Epithelial cell of proximal tubule (primary cell): ENCODE measurements around the gene RNF126. TPM values are rescaled to one million over a fixed set of nuclear protein-coding genes. Genes with fewer than 3 reads are reported as not detected.

Experiments used
- DNase-seq: peaks from one replicate; pipeline ENCODE4 v3.0.0-alpha.2; 2011; ENCODE audit warnings: low read depth
- H3K4me3 ChIP-seq: 2 replicates; pipeline ENCODE4 v1.5.1; 2011; ENCODE audit warnings: low read depth, mild to moderate bottlenecking, low read length
- CTCF ChIP-seq: conservative IDR thresholded peaks from 2 replicates; pipeline ENCODE4 v1.5.1; 2012; ENCODE audit warnings: low read depth, mild to moderate bottlenecking, low read length
- total RNA-seq: library from RNA; depleted of rRNA; stranded (reverse); fragments of >200 nt; gene quantifications from 2 replicates; pipeline ENCODE4 v1.2.3, GENCODE V29; 2015

The RNF126 gene
- total RNA-seq, 1 donor from 2014 or later = 102 TPM

DNA sequence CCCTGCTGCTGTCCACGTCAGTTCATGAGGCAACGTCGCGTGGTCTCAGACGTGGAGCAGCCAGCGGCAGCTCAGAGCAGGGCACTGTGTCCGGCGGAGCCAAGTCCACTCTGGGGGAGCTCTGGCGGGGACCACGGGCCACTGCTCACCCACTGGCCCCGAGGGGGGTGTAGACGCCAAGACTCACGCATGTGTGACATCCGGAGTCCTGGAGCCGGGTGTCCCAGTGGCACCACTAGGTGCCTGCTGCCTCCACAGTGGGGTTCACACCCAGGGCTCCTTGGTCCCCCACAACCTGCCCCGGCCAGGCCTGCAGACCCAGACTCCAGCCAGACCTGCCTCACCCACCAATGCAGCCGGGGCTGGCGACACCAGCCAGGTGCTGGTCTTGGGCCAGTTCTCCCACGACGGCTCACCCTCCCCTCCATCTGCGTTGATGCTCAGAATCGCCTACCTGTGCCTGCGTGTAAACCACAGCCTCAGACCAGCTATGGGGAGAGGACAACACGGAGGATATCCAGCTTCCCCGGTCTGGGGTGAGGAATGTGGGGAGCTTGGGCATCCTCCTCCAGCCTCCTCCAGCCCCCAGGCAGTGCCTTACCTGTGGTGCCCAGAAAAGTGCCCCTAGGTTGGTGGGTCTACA is 19.8 kb upstream of the RNF126 start:
- DNase-seq = no peak
- no peak overlapping the region for H3K4me3 ChIP-seq
- no peak for TF ChIP-seq CTCF

DNA sequence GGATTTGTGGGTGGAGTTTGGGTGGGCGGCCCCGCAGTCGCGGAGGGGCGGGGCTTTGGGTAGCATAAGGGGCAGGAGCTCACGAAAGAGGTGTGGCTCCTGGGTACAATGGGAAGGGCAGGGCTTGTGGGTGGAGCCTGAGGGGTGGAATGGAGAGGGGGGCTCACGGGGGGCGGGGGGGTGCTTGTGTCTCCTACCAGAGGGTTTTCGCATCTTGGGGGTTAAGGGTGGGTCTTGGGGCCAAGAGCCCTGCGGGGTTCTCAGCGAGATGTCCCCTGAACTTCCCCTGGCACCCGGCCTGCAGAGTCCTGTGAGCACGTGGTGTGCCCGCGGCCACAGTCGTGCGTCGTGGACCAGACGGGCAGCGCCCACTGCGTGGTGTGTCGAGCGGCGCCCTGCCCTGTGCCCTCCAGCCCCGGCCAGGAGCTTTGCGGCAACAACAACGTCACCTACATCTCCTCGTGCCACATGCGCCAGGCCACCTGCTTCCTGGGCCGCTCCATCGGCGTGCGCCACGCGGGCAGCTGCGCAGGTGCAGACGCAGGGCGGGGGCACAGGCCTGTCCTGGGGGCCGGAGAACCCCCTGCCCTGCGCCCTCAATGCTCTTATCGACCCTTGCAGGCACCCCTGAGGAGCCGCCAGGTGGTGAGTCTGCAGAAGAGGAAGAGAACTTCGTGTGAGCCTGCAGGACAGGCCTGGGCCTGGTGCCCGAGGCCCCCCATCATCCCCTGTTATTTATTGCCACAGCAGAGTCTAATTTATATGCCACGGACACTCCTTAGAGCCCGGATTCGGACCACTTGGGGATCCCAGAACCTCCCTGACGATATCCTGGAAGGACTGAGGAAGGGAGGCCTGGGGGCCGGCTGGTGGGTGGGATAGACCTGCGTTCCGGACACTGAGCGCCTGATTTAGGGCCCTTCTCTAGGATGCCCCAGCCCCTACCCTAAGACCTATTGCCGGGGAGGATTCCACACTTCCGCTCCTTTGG is 18.3 kb upstream of the RNF126 start:
- no peak for DNase-seq
- no peak for TF ChIP-seq CTCF
- peak overlapping the region; percentile 67 for H3K4me3 ChIP-seq

DNA sequence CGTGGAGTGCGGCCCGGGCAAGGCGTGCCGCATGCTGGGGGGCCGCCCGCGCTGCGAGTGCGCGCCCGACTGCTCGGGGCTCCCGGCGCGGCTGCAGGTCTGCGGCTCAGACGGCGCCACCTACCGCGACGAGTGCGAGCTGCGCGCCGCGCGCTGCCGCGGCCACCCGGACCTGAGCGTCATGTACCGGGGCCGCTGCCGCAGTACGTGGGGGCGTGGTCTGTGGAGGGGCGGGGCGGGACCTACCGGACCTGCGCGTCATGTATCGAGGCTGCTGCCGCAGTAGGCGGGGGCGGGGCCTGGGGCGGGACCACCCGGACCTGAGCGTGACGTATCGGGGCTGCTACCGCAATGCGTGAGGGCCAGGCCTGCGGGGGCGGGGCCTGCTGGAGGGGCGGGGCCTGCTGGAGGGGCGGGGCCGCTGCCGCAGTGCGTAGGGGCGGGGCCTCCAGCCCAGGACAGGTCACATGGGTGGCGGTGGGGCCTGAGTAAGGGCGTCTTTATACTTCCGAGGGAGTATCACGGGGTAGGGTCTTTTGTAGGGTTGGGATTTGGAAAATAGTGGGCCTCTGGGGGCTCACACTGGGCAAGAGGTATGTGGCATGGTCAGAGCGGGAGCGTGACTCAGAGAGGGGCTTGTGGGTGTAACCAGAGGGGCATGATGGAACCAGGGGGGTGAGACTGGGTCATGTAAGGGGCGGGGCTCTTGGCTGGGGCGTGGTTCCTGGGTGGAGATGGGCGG is 17.4 kb upstream of the RNF126 start:
- TF ChIP-seq CTCF = peak; percentile 32
- H3K4me3 ChIP-seq = peak overlapping the region; percentile 67
- DNase-seq = peak; percentile 74

- peak; percentile 0 for TF ChIP-seq CTCF
- DNase-seq = no peak
- H3K4me3 ChIP-seq = peak overlapping the region; percentile 67
Measured at GRCh38 chr19:679418-680286, 16.6 kb upstream of the RNF126 start.

GRCh38 chr19:678791-679388 is 15.9 kb upstream of the RNF126 start:
- DNase-seq = no peak
- no peak for TF ChIP-seq CTCF
- peak overlapping the region; percentile 67 for H3K4me3 ChIP-seq
